GM10248 (cell line): Measurements from ENCODE around the gene MTHFSD.
A peak's percentile ranks its signal among the peaks of the same experiment; 100 is the strongest.

Source experiments
- CTCF ChIA-PET: fragments of 300-600 bp; sonication (Branson Sonifier 250); formaldehyde crosslinking; extraction: SDS; loops from one replicate; lab custom pipeline; 2021; ENCODE audit warnings: antibody characterized with exemption; lab: Yijun Ruan, JAX
- POLR2A ChIA-PET: fragments of 350-650 bp; sonication (Branson Sonifier 250); formaldehyde crosslinking; extraction: SDS; loops from one replicate; lab custom pipeline; 2020; ENCODE audit warnings: antibody characterized with exemption; lab: Yijun Ruan, JAX
- DNase-seq: peaks from one replicate; pipeline ENCODE4 v3.0.0; 2012; ENCODE audit errors: extremely low spot score
- TF ChIP-seq, protein P1 (sequence below): IDR thresholded peaks from 2 replicates; pipeline ENCODE4 v1.5.1; 2012; ENCODE audit warnings: mild to moderate bottlenecking, low read depth; ENCODE audit errors: extremely low read depth, missing control alignments, control extremely low read depth

Gene MTHFSD

DNA sequence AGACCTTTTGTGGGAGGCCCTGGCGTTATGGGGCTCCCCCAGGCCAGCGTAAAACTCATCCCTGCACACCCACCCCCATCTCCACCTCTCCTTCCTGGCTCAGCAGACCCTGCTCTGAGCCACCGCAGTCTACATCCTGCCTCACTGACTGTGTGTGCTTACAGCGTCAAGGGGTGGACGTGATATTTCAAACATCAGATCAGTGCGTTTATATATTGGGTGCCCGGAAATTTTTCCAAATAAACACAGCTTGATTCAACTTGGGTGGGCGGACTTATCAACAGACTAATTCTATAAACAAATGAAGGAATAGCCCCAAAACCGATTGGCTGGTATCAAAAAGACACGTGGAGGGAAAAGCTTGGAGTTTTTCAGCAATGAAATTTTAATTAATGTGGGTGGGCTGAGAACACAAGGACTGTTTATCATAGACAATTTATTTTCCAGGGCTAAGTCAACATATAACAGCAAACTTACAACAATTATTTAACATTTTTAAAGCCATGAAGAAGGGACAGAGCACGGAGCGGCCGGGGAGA lies 23.1 kb upstream of the MTHFSD start, which contains the start of gene FOXL1:
TSS of gene FOXL1 (plus strand) at position 489 of the 539 bp plus-strand sequence. CDS start 175 bp downstream, outside the sequence.
- DNase-seq = no peak
- CTCF ChIA-PET = interaction anchor here (1.1 to 1.3 kb wide), 2 partner anchors 14 to 484 kb away, joined by 4 read pairs; no protein-coding TSS in a partner anchor
- POLR2A ChIA-PET = no interaction called here
- TF ChIP-seq, protein P1, sequence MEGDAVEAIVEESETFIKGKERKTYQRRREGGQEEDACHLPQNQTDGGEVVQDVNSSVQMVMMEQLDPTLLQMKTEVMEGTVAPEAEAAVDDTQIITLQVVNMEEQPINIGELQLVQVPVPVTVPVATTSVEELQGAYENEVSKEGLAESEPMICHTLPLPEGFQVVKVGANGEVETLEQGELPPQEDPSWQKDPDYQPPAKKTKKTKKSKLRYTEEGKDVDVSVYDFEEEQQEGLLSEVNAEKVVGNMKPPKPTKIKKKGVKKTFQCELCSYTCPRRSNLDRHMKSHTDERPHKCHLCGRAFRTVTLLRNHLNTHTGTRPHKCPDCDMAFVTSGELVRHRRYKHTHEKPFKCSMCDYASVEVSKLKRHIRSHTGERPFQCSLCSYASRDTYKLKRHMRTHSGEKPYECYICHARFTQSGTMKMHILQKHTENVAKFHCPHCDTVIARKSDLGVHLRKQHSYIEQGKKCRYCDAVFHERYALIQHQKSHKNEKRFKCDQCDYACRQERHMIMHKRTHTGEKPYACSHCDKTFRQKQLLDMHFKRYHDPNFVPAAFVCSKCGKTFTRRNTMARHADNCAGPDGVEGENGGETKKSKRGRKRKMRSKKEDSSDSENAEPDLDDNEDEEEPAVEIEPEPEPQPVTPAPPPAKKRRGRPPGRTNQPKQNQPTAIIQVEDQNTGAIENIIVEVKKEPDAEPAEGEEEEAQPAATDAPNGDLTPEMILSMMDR = no peak

DNA sequence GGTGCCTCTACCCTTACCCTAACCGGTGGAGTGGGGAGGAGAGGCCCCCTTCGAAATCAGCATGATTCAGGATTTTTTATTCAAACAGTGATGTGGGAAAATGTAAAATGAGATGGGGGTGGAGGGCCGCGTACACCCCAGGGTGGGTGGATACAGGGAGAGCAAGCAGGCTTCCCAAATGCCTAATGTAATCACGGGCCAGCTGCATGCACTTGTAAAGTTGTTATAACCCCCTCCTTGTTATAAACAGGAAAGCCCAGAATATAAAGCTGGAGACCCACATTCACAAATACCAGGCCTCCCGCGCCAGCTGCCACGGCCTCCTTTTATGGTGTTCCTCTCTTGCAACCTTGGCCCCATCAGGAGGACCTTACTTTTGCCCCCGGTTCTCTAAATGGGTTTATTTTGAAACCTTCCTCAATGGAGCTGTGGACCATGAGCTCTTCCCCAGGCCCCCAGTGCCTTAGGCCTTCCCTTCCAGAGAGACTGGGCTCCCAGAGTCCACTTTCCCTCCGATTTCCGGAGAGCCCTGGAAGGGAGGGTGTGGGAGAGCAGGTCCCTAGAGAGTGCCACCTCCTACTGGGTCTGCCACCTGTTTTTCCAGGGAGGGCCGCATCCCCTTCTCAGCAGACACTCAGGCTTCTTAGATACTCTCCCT lies 22.4 kb upstream of the MTHFSD start:
- TF ChIP-seq, protein P1 = no peak
- ChIA-PET CTCF (interaction anchor here (1.3 kb wide), 1 partner anchor 13 kb away, joined by 4 read pairs; no protein-coding TSS in a partner anchor), POLR2A (no interaction called here)
- DNase-seq = no peak

DNA sequence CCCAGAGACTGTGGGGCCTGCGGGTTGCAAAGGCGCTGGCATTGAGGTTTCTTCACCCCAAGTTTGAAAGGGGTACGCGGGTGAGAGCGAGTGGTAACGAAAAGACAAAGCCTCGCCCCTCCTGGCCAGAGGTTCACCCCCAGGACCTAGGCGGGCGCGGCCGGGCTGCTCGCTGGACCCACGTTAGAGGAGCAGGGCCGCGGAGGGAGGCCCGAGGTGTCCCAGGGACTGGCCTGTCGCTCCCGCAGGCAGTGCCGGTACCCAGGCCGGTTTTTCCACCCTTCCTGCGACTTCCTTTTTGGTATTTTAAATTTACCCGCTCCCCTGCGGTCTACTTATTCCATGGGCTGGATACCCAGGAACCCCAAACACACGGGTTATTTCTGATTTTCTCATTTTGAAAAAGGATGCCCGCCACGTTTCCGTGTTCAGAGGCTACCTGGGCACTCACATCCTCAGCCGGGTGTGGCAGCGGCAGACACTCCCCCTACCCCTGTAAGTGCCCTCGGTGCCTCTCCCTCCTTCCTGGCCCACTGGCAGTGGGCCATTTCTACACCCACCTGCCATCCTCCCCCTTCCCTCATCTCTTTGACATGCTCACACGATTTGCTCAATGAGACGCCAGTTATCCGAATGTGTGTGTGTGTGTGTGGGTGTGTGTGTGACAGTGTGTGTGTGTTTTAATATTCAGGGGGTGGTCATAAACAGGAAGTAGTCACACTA lies 21.7 kb upstream of the MTHFSD start:
- DNase-seq = no peak

DNA sequence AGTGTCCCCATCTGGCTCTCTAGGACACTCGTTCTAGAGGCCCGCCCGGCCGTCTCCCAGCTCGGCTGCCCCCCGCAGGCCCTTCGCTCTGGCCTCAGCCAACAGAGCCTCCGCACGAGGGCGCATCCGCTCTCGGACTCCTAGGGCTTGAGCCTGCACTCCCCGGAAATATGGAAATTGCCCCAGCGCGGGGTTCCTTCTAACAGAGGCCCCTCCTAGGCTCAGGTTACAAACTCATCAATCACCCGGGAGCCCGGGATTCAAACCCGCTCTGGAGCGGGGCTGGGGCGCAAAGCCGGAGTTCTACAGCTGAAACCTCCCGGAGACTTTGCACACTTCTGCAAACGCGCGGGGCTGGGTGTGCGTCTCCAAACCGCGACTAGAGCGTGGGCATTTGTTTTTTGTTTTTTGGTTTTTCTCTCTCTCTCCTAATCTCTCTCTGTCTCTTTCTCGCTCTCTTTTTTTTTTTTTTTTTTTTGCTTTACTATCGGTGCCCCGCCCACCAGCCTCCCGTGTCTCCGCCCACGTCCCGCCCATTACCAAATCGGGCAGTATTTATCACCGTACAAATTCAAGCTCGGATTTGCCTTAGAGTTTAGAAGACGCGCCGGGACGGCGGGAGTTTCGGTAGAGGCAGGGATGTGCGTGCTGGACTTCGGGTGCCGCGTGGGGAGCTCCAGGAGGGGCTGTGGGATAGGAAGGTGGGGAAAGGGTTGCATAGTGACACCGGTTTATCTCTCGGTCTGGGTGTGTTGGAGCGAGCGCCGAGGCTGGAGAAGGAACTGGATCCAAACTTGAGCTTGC lies 20.9 kb upstream of the MTHFSD start:
- TF ChIP-seq, protein P1 = peak; percentile 34

More for the DNA sequence above, 21.7 kb upstream of the MTHFSD start:
- ChIA-PET CTCF (no interaction called here), POLR2A (no interaction called here)
- TF ChIP-seq, protein P1 = no peak

DNA sequence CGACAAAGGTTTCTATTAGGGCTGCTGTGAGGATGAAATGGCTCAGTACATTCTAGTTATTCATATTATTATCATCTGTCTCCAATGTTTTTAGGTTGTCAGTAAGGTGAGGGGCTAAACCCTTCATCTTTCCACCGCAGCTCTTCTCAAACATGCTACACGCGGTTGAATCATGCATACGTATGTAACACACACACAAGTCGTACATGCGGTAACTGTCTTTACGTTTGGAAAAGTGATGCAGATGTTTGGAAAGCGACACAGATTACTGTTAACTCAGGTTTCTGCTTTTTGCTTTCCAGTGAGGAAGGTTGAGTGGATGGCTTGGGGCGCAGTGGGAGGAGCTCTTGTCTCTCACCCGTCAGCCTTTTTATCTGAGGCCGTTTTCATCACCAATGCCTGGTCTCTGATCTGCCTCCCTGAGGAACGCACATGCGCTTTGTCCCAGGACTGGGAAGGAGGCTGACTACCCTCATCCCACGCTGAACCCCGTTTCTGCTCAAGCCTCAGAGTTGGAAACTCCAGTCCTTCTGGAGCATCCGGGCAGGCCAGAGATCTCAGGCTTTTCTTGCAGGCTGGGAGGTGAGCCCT lies 20.2 kb upstream of the MTHFSD start:
- TF ChIP-seq, protein P1 = no peak
- ChIA-PET POLR2A (no interaction called here), CTCF (no interaction called here)
- DNase-seq = no peak

More for the DNA sequence above, 20.9 kb upstream of the MTHFSD start:
- POLR2A ChIA-PET = no interaction called here
- CTCF ChIA-PET = no interaction called here
- peak; percentile 65 for DNase-seq
